A549 (cell line): ENCODE results near the gene CLN6. TPM values are rescaled to one million over a fixed set of nuclear protein-coding genes. Genes with fewer than 3 reads are reported as not detected.
A peak's percentile ranks its signal among the peaks of the same experiment; 100 is the strongest.

Experiments
- ATAC-seq, 2 experiments: fragments of 200-7000 bp in 1 of 2; fragments of >200 bp in 1 of 2; cut with Nextera tagmentation in 1 of 2; cut with Tn5 transposase in 1 of 2; 3 replicates each; pipeline versions ENCODE4 v1.8.0 to v1.9.1; 2018 to 2020; ENCODE audit warnings: mild to moderate bottlenecking in 1 of 2, moderate library complexity in 1 of 2
- CTCF ChIA-PET: fragments of 300-600 bp; sonication (Branson Sonifier 250); formaldehyde crosslinking; extraction: SDS; loops from one replicate; lab custom pipeline; 2021; ENCODE audit warnings: antibody characterized with exemption, inconsistent platforms; lab: Yijun Ruan, JAX
- POLR2A ChIA-PET: fragments of 350-600 bp; formaldehyde crosslinking; extraction: SDS; loops from one replicate; lab custom pipeline; 2021; ENCODE audit warnings: antibody characterized with exemption, inconsistent platforms; lab: Yijun Ruan, JAX
- DNase-seq, 2 experiments: peaks; one replicate each; pipeline versions ENCODE4 v3.0.0 to v3.0.0-alpha.2; 2011 to 2016; ENCODE audit warnings: low read depth in 1 of 2, low spot score in 1 of 2
- FAIRE-seq: peaks from 2 replicates; lab custom pipeline; 2011; peaks lifted over from hg19 to GRCh38; lab: Jason Lieb, UNC
- H3K27ac ChIP-seq, 2 experiments: fragments of >200 bp; sonication (Bioruptor Twin); formaldehyde crosslinking; 3 replicates each; pipeline ENCODE4 v1.5.1; 2016 to 2017
- H3K4me1 ChIP-seq: fragments of >200 bp; sonication (Bioruptor Twin); formaldehyde crosslinking; 3 replicates; pipeline ENCODE4 v1.6.1; 2016
- H3K4me2 ChIP-seq: fragments of >200 bp; sonication (Bioruptor Twin); formaldehyde crosslinking; 3 replicates; pipeline ENCODE4 v1.6.1; 2016
- H3K4me3 ChIP-seq: fragments of >200 bp; sonication (Bioruptor Twin); formaldehyde crosslinking; 3 replicates; pipeline ENCODE4 v1.5.1; 2016
- H3K9me3 ChIP-seq: fragments of >200 bp; sonication (Bioruptor Twin); formaldehyde crosslinking; 3 replicates; pipeline ENCODE4 v1.6.1; 2016
- BCL3 ChIP-seq: fragments of >200 bp; sonication (Bioruptor Twin); formaldehyde crosslinking; IDR thresholded peaks from 3 replicates; pipeline ENCODE4 v1.6.1; 2016
- BHLHE40 ChIP-seq: IDR thresholded peaks from 2 replicates; pipeline ENCODE4 v1.6.1; 2012; ENCODE audit warnings: low read depth, low read length, inconsistent platforms
- CBX2 ChIP-seq: fragments of 200-600 bp; sonication (generic); IDR thresholded peaks from 2 replicates; pipeline ENCODE4 v1.6.1; 2016; ENCODE audit warnings: low read depth, mild to moderate bottlenecking, borderline replicate concordance
- CTCF ChIP-seq: fragments of >200 bp; sonication (Bioruptor Twin); formaldehyde crosslinking; IDR thresholded peaks from 3 replicates; pipeline ENCODE4 v1.5.1; 2016
- EHF ChIP-seq: fragments of 250-450 bp; sonication (Bioruptor Pico); IDR thresholded peaks from 2 replicates; pipeline ENCODE4 v1.5.0; 2020; ENCODE audit warnings: mild to moderate bottlenecking
- ELK1 ChIP-seq: fragments of 150-350 bp; IDR thresholded peaks from 2 replicates; pipeline ENCODE4 v1.6.1; 2014; ENCODE audit warnings: low read depth, mild to moderate bottlenecking, low read length
- ESRRA ChIP-seq: fragments of 150-350 bp; IDR thresholded peaks from 2 replicates; pipeline ENCODE4 v1.6.1; 2014; ENCODE audit warnings: mild to moderate bottlenecking, low read length, borderline replicate concordance
- FOSB ChIP-seq: fragments of 250-450 bp; sonication (Bioruptor Pico); IDR thresholded peaks from 2 replicates; pipeline ENCODE4 v1.5.0; 2020; ENCODE audit warnings: mild to moderate bottlenecking, moderate library complexity
- FOXS1 ChIP-seq: fragments of 250-450 bp; sonication (Bioruptor Pico); IDR thresholded peaks from 2 replicates; pipeline ENCODE4 v1.5.0; 2020; ENCODE audit warnings: mild to moderate bottlenecking, moderate library complexity
- GATA3 ChIP-seq: IDR thresholded peaks from 2 replicates; pipeline ENCODE4 v1.6.1; 2012; ENCODE audit warnings: borderline replicate concordance
- HEYL ChIP-seq: fragments of 250-450 bp; sonication (Bioruptor Pico); IDR thresholded peaks from 2 replicates; pipeline ENCODE4 v1.8.0; 2021; ENCODE audit warnings: mild to moderate bottlenecking, moderate library complexity
- HOXB5 ChIP-seq: fragments of 250-450 bp; sonication (Bioruptor Pico); IDR thresholded peaks from 2 replicates; pipeline ENCODE4 v1.5.0; 2020; ENCODE audit warnings: mild to moderate bottlenecking, moderate library complexity
- JUNB ChIP-seq: fragments of >200 bp; sonication (Bioruptor Twin); formaldehyde crosslinking; IDR thresholded peaks from 2 replicates; pipeline ENCODE4 v1.6.1; 2016
- KDM1A ChIP-seq: fragments of 200-600 bp; sonication (generic); IDR thresholded peaks from 2 replicates; pipeline ENCODE4 v1.6.1; 2016; ENCODE audit warnings: low read depth, mild to moderate bottlenecking
- MAFK ChIP-seq: fragments of 450-650 bp; IDR thresholded peaks from 2 replicates; pipeline ENCODE4 v1.6.1; 2014; ENCODE audit not compliant: partially characterized antibody
- MAZ ChIP-seq: fragments of 150-350 bp; IDR thresholded peaks from 2 replicates; pipeline ENCODE4 v1.6.1; 2014; ENCODE audit warnings: antibody characterized with exemption, low read depth, low read length, borderline replicate concordance
- MYC ChIP-seq: IDR thresholded peaks from 2 replicates; pipeline ENCODE4 v1.6.1; 2012; ENCODE audit warnings: mild to moderate bottlenecking, inconsistent platforms, low read length, improper control_type of control experiment, borderline replicate concordance
- NPAS2 ChIP-seq: fragments of 250-450 bp; sonication (Bioruptor Pico); IDR thresholded peaks from 2 replicates; pipeline ENCODE4 v1.8.0; 2022; ENCODE audit warnings: mild to moderate bottlenecking, moderate library complexity, borderline replicate concordance
- RAD21 ChIP-seq, 2 experiments: fragments of >200 bp in 1 of 2; sonication (Bioruptor Twin) in 1 of 2; formaldehyde crosslinking in 1 of 2; IDR thresholded peaks in 1 of 2; conservative IDR thresholded peaks in 1 of 2; 2 replicates in 1 of 2; 3 replicates in 1 of 2; pipeline ENCODE4 v1.6.1; 2012 to 2018; ENCODE audit warnings: inconsistent platforms in 1 of 2
- REST ChIP-seq: fragments of 200-600 bp; sonication (generic); IDR thresholded peaks from 2 replicates; pipeline ENCODE4 v1.6.1; 2016; ENCODE audit warnings: antibody characterized with exemption, mild to moderate bottlenecking, moderate library complexity
- RNF2 ChIP-seq: fragments of 200-600 bp; sonication (generic); IDR thresholded peaks from 2 replicates; pipeline ENCODE4 v1.6.1; 2016; ENCODE audit warnings: low read depth, mild to moderate bottlenecking, antibody characterized with exemption, moderate library complexity, borderline replicate concordance
- SMC3 ChIP-seq: fragments of >200 bp; sonication (Bioruptor Twin); formaldehyde crosslinking; IDR thresholded peaks from 3 replicates; pipeline ENCODE4 v1.6.1; 2018; ENCODE audit warnings: inconsistent platforms
- SREBF2 ChIP-seq: fragments of 450-650 bp; IDR thresholded peaks from 2 replicates; pipeline ENCODE4 v1.6.1; 2014; ENCODE audit warnings: mild to moderate bottlenecking, moderate library complexity
- TP53 ChIP-seq: fragments of 250-450 bp; sonication (Bioruptor Pico); IDR thresholded peaks from 2 replicates; pipeline ENCODE4 v1.5.0; 2021; ENCODE audit warnings: mild to moderate bottlenecking, moderate library complexity
- ZC3H11A ChIP-seq: fragments of 450-650 bp; IDR thresholded peaks from 2 replicates; pipeline ENCODE4 v1.6.1; 2014; ENCODE audit warnings: antibody characterized with exemption, mild to moderate bottlenecking
- ZFP36 ChIP-seq: fragments of 450-650 bp; IDR thresholded peaks from 2 replicates; pipeline ENCODE4 v1.6.1; 2014; ENCODE audit warnings: borderline replicate concordance; ENCODE audit not compliant: partially characterized antibody
- ZNF302 ChIP-seq: fragments of 250-450 bp; sonication (Bioruptor Pico); IDR thresholded peaks from 2 replicates; pipeline ENCODE4 v1.9.0; 2021; ENCODE audit warnings: inconsistent platforms, mild to moderate bottlenecking, moderate library complexity
- ZSCAN20 ChIP-seq: fragments of 250-450 bp; sonication (Bioruptor Pico); IDR thresholded peaks from 2 replicates; pipeline ENCODE4 v1.8.0; 2022; ENCODE audit warnings: mild to moderate bottlenecking, moderate library complexity
- WGBS: methylation state at CpG from one replicate; pipeline ENCODE4 v1.1.6; 2017; ENCODE audit errors: missing lambda C conversion rate; 5-methylcytosine and 5-hydroxymethylcytosine counted together
- polyA plus RNA-seq, 4 experiments: library from polyadenylated mRNA; depleted of rRNA in 3 of 4; stranded (reverse); fragments of >200 nt; fragmentation: RNase III in 1 of 4; extraction: RNeasy Plus Mini Kit Qiagen cat#74134 plus additional on column Dnase treatment in 1 of 4; gene quantifications; 2 replicates in 3 of 4; 3 replicates in 1 of 4; pipeline ENCODE4 v1.2.3, GENCODE V29; 2011 to 2017

CLN6 gene
- polyA plus RNA-seq, 2 of the 4 experiments (the other 2 are of a cell fraction), result 47.5 to 69.7 TPM

GRCh38 chr15:68234060-68234459, 4.5 kb upstream of the CLN6 start:
- no peak for TF ChIP-seq SMC3
- TF ChIP-seq ZNF302 (CRISPR knock-in tag), result no peak
- TF ChIP-seq MAFK, result no peak
- TF ChIP-seq REST, result no peak
- no peak for TF ChIP-seq NPAS2 (CRISPR knock-in tag)
- no peak for TF ChIP-seq MYC
- TF ChIP-seq RAD21 (conservative IDR thresholded peaks at IDR 0.05 in 1 of 2, IDR thresholded peaks at IDR 0.05 in 1 of 2), result no peak
- TF ChIP-seq ELK1, result no peak
- TF ChIP-seq HOXB5 (CRISPR knock-in tag), result no peak
- TF ChIP-seq FOSB (CRISPR knock-in tag), result no peak
- TF ChIP-seq ESRRA, result no peak
- no peak for TF ChIP-seq CBX2
- no peak for TF ChIP-seq JUNB
- no peak for TF ChIP-seq BCL3
- TF ChIP-seq KDM1A, result no peak
- TF ChIP-seq ZFP36, result no peak
- Histone ChIP-seq H3K9me3 (no peaks in the 10 kb centered on the region), H3K27ac (no peak overlapping the region), H3K4me1 (peaks cover 11% of the 10 kb centered on the region), H3K4me2 (no peak overlapping the region), H3K4me3 (no peak overlapping the region)
- FAIRE-seq, result no peak
- POLR2A ChIA-PET, result no interaction called here
- 93% methylated on average over 6 of the region's 6 CpGs for WGBS
- no peak for DNase-seq
- no peak for ATAC-seq
- CTCF ChIA-PET, result interaction anchor here (1.2 to 1.4 kb wide), 2 partner anchors 23 kb away, joined by 3 to 4 read pairs; no protein-coding TSS in a partner anchor

- no peaks in the 10 kb centered on the region for H3K9me3 ChIP-seq
- FAIRE-seq (no peak), DNase-seq (no peak), ATAC-seq (no peak)
- no peak for TF ChIP-seq HEYL (CRISPR knock-in tag)
- no peak for TF ChIP-seq MAFK
- no peak overlapping the region for H3K27ac ChIP-seq
- no peak overlapping the region for H3K4me3 ChIP-seq
- WGBS, result 86% methylated on average over 6 of the region's 6 CpGs
- CTCF ChIA-PET, result interaction anchor here (0.6 to 1.2 kb wide), 2 partner anchors 20 to 1244 kb away, joined by 3 to 4 read pairs; no protein-coding TSS in a partner anchor
- POLR2A ChIA-PET, result no interaction called here
- H3K4me1 ChIP-seq, result peaks cover 17% of the 10 kb centered on the region
- H3K4me2 ChIP-seq, result peak overlapping the region; percentile 27; the same call in 1 of the 3 replicates
These were observed 3.4 kb upstream of the CLN6 start for GRCh38 chr15:68232937-68233336.

- Histone ChIP-seq H3K4me3 (no peak overlapping the region), H3K9me3 (no peaks in the 10 kb centered on the region), H3K27ac (no peak overlapping the region), H3K4me1 (peaks cover 22% of the 10 kb centered on the region), H3K4me2 (peak overlapping the region; percentile 27; the same call in 1 of the 3 replicates)
- ChIA-PET POLR2A (no interaction called here), CTCF (interaction anchor here (0.6 to 1.7 kb wide), 4 partner anchors 9 to 1244 kb away, joined by 3 to 6 read pairs (median 4); no protein-coding TSS in a partner anchor)
- DNase-seq, result no peak
- WGBS, result 71% methylated on average over 6 of the region's 6 CpGs
- no peak for ATAC-seq
- FAIRE-seq, result no peak
- no peak for TF ChIP-seq MAZ
- no peak for TF ChIP-seq GATA3
- TF ChIP-seq RAD21 (conservative IDR thresholded peaks at IDR 0.05 in 1 of 2, IDR thresholded peaks at IDR 0.05 in 1 of 2), result no peak
- TF ChIP-seq EHF, result no peak
- no peak for TF ChIP-seq BHLHE40
- no peak for TF ChIP-seq SREBF2
- TF ChIP-seq RNF2, result no peak
- no peak for TF ChIP-seq FOXS1 (CRISPR knock-in tag)
- TF ChIP-seq HEYL (CRISPR knock-in tag), result no peak
- TF ChIP-seq ZSCAN20, result no peak
- TF ChIP-seq ZC3H11A, result no peak
- no peak for TF ChIP-seq JUNB
- no peak for TF ChIP-seq TP53 (CRISPR knock-in tag)
- TF ChIP-seq CTCF, result no peak
These were observed 2.9 kb upstream of the CLN6 start for GRCh38 chr15:68232449-68232848.
